ENCODE data around the gene AMPD3.

Gene AMPD3

DNA sequence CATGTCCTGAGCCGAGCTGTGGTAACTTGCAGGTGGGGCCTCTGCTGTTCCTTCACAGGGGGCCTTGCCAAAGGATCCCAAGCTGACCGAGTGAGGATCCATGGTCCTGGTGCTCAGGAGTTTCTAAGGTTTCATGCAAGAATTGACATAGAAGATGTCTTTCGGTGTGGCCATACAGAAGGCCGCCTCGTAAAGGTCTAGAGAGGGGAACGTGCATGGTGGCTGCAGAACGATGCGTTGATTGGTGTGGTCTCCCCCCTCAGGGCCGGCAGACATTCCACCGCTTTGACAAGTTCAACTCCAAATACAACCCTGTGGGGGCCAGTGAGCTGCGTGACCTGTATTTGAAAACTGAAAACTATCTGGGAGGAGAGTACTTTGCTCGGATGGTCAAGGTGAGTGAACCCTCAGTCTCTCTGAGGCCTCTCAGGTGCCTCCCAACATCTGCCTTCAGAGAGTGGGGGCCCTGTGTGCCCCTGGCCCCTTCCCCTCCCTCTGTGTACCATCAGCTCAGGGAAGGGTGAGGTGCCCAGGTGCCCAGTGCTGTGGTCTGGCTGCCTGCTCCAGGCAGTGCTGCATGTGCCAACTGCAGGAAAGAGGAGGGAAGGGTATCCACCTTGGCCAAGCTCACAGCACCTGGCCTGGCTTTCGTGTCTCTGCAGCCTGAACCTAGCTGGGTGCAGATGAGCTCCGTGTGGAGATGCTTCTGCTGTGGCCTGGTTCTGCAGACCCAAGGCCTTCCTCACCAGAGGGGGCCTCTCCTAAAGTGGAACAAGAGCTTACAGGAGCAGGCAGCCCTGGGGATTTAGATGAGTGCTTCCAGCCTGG, 39.8 kb downstream of the AMPD3 start:
- H3K4me3 ChIP-seq (ENCODE audit: insufficient read depth, low read depth, low read length, poor library complexity, severe bottlenecking), result no peak overlapping the region
- H3K4me1 ChIP-seq (ENCODE audit: control insufficient read depth, insufficient read depth, low read length, poor library complexity, severe bottlenecking), result no peaks in the 10 kb centered on the region
- H3K36me3 ChIP-seq (ENCODE audit: control insufficient read depth, insufficient read depth, low read length), result peaks cover 84% of the 10 kb centered on the region
- H3K9me3 ChIP-seq (ENCODE audit: control insufficient read depth, low read length), result no peaks in the 10 kb centered on the region
- no peak for DNase-seq
- H3K27me3 ChIP-seq (replicated peaks; ENCODE audit: control insufficient read depth, insufficient read depth, low read length, poor library complexity, severe bottlenecking), result no peaks in the 10 kb centered on the region
- no peak overlapping the region for H3K27ac ChIP-seq (ENCODE audit: insufficient read depth, low read length, poor library complexity, severe bottlenecking)

DNA sequence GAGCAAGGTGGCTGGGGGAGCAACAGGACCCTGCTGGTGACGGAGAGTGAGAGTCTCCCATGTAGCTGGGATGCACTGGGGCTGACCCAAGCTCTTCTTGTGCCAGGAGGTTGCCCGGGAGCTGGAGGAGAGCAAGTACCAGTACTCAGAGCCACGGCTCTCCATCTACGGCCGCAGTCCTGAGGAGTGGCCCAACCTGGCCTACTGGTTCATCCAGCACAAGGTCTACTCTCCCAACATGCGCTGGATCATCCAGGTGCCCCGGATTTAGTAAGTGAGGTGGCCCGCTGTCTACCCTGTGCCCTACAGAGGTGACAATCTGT, 40.4 kb downstream of the AMPD3 start:
- Histone ChIP-seq H3K27ac (ENCODE audit: insufficient read depth, low read length, poor library complexity, severe bottlenecking) (no peak overlapping the region), H3K36me3 (ENCODE audit: control insufficient read depth, insufficient read depth, low read length) (peaks cover 84% of the 10 kb centered on the region), H3K4me1 (ENCODE audit: control insufficient read depth, insufficient read depth, low read length, poor library complexity, severe bottlenecking) (no peaks in the 10 kb centered on the region), H3K27me3 (replicated peaks; ENCODE audit: control insufficient read depth, insufficient read depth, low read length, poor library complexity, severe bottlenecking) (no peaks in the 10 kb centered on the region), H3K9me3 (ENCODE audit: control insufficient read depth, low read length) (no peaks in the 10 kb centered on the region), H3K4me3 (ENCODE audit: insufficient read depth, low read depth, low read length, poor library complexity, severe bottlenecking) (no peak overlapping the region)
- no peak for DNase-seq

DNA sequence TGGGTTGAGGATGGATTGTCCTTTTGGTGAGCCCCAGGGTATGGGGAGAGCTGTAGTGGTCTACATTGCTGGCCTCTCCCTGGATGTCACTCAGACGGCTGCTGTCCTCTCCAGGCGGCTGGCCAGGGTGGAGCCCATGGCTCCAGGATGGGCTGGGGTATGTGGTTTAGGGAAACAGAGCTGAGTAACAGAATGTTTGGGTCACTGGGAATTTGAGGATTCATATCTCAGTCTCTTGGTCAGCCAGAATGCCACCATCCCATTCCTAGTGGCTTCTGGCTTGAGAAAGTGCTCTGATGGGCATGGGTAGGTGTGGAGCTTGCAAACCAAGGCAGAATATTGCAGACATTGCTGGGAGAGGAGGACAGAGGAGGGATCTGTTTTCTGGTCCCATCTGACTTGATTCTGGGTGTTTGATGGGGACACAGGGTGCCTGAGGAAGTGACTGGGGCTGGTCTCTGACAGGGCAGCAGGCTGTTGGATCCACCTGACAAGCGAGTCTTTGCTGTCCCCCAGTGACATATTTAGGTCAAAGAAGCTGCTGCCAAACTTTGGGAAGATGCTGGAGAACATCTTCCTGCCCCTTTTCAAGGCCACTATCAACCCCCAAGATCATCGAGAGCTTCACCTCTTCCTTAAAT, 41.4 kb downstream of the AMPD3 start:
- H3K27ac ChIP-seq (ENCODE audit: insufficient read depth, low read length, poor library complexity, severe bottlenecking), result no peak overlapping the region
- H3K9me3 ChIP-seq (ENCODE audit: control insufficient read depth, low read length), result no peaks in the 10 kb centered on the region
- DNase-seq, result no peak
- peaks cover 85% of the 10 kb centered on the region for H3K36me3 ChIP-seq (ENCODE audit: control insufficient read depth, insufficient read depth, low read length)
- H3K27me3 ChIP-seq (replicated peaks; ENCODE audit: control insufficient read depth, insufficient read depth, low read length, poor library complexity, severe bottlenecking), result no peaks in the 10 kb centered on the region
- H3K4me1 ChIP-seq (ENCODE audit: control insufficient read depth, insufficient read depth, low read length, poor library complexity, severe bottlenecking), result no peaks in the 10 kb centered on the region
- no peak overlapping the region for H3K4me3 ChIP-seq (ENCODE audit: insufficient read depth, low read depth, low read length, poor library complexity, severe bottlenecking)

DNA sequence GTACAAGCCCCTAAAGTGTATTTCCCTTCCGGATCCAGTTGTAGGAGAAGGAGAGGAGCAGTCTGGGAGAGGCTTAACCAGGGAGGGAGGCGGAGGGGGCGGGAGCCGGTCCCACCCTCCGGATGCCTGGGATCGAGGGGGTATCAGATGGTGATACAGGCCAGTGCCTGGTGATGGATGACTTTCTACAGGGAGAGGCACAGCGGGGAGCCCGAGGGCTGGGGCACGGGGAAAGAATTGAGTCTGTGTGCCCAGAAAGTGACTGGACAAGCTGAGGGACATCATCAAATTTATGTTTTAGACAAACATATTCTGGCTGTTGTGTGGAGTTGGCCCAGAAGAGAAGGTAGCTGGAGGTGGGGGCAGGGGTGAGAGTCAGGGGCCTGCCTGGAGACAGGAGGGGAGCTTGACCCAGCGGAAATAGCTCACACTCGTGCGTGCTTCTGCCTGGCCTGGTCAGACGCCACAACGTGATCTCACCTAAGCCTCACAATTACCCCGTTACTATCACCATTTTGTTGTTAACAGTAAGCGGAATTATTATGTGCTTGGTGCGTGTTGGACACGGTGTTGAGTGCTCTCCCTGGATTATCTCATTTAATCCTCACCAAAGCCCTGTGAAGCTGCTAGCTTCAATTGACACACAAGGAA, 42.4 kb downstream of the AMPD3 start:
- Histone ChIP-seq H3K27me3 (replicated peaks; ENCODE audit: control insufficient read depth, insufficient read depth, low read length, poor library complexity, severe bottlenecking) (no peaks in the 10 kb centered on the region), H3K36me3 (ENCODE audit: control insufficient read depth, insufficient read depth, low read length) (peaks cover 91% of the 10 kb centered on the region), H3K27ac (ENCODE audit: insufficient read depth, low read length, poor library complexity, severe bottlenecking) (no peak overlapping the region), H3K9me3 (ENCODE audit: control insufficient read depth, low read length) (no peaks in the 10 kb centered on the region), H3K4me1 (ENCODE audit: control insufficient read depth, insufficient read depth, low read length, poor library complexity, severe bottlenecking) (no peaks in the 10 kb centered on the region), H3K4me3 (ENCODE audit: insufficient read depth, low read depth, low read length, poor library complexity, severe bottlenecking) (no peak overlapping the region)
- no peak for DNase-seq

DNA sequence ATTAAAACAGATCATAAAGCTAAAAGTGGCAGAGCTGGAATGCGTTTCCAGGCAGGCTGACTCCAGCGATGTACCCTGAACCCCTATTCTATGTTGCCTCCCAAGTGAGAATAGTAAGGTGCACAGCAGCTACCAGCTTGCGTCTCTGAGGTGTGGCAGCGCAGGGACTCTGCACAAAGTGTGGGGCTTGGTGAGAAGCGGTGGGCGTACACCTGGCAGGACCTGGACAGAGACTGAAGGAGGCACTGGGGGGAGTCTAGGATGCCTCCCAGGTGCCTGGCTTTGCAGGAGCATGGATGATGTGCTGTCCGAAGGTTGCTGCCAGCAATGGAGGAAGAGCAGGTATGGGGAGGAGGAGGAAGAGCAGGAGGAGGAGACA, 42.9 kb downstream of the AMPD3 start:
- H3K27ac ChIP-seq (ENCODE audit: insufficient read depth, low read length, poor library complexity, severe bottlenecking), result no peak overlapping the region
- no peak for DNase-seq
- peaks cover 91% of the 10 kb centered on the region for H3K36me3 ChIP-seq (ENCODE audit: control insufficient read depth, insufficient read depth, low read length)
- H3K9me3 ChIP-seq (ENCODE audit: control insufficient read depth, low read length), result no peaks in the 10 kb centered on the region
- H3K4me1 ChIP-seq (ENCODE audit: control insufficient read depth, insufficient read depth, low read length, poor library complexity, severe bottlenecking), result no peaks in the 10 kb centered on the region
- H3K27me3 ChIP-seq (replicated peaks; ENCODE audit: control insufficient read depth, insufficient read depth, low read length, poor library complexity, severe bottlenecking), result no peaks in the 10 kb centered on the region
- no peak overlapping the region for H3K4me3 ChIP-seq (ENCODE audit: insufficient read depth, low read depth, low read length, poor library complexity, severe bottlenecking)

DNA sequence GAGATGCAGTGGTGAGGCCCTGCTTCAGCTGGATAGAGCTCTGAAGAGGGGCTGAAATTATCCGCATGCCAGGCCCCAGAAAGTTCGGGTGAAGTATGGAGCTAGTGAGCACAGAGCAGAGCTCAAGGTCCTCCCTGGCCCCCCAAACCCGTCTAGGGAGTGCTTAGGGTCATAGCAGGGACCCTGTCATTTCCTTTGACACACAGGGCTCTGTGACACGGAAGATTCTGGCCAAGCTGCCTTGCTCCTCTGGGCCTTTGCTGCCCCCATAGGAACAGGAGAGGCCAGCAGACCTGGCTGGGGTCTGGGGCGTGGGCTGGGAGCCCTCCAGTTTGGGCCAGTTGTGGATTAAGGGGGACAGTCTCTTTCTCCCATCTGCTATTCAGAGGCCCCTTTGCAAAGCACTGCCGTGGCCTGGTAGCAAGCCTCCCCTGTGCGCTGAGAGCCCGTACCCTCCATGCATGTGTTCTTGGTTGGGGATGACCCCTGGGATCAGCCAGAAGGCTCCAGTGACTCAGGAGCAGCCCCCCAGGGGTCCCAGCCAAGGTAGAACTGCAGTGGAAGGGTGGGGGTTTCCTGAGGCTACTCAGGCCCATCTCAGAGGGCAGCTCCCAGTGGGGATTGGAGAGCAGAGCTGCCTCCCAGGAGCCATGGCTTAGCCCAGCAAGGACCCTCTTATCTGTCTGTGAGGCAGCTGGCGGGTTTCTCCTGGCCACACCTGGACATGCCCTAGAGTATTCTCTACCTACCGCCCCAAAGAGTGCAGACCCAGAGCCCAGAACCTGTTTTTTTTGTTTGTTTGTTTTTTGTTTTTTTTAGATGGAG, 43.6 kb downstream of the AMPD3 start:
- no peak overlapping the region for H3K4me3 ChIP-seq (ENCODE audit: insufficient read depth, low read depth, low read length, poor library complexity, severe bottlenecking)
- peaks cover 90% of the 10 kb centered on the region for H3K36me3 ChIP-seq (ENCODE audit: control insufficient read depth, insufficient read depth, low read length)
- no peak for DNase-seq
- no peaks in the 10 kb centered on the region for H3K4me1 ChIP-seq (ENCODE audit: control insufficient read depth, insufficient read depth, low read length, poor library complexity, severe bottlenecking)
- H3K27ac ChIP-seq (ENCODE audit: insufficient read depth, low read length, poor library complexity, severe bottlenecking), result no peak overlapping the region
- H3K9me3 ChIP-seq (ENCODE audit: control insufficient read depth, low read length), result no peaks in the 10 kb centered on the region
- no peaks in the 10 kb centered on the region for H3K27me3 ChIP-seq (replicated peaks; ENCODE audit: control insufficient read depth, insufficient read depth, low read length, poor library complexity, severe bottlenecking)

DNA sequence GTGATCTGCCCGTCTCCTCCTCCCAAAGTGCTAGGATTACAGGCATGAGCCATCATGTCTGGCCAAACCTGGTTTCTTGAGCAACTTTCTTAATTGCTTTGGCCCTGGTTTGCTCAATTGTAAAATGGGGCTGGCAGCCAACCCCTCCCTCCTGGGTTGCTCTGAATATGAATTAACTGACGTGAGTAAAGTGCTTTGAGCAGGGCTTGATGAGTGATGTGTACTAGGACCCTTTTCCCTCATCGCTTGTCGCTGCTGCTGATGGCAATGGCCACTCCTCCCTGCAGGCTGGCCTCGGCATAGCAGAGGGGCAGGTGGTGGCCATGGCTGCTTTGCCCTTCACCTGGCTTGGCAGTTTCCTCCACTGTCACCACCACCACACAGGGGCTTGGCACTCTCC, 44.4 kb downstream of the AMPD3 start:
- no peak for DNase-seq
- peaks cover 90% of the 10 kb centered on the region for H3K36me3 ChIP-seq (ENCODE audit: control insufficient read depth, insufficient read depth, low read length)
- no peak overlapping the region for H3K4me3 ChIP-seq (ENCODE audit: insufficient read depth, low read depth, low read length, poor library complexity, severe bottlenecking)

DNA sequence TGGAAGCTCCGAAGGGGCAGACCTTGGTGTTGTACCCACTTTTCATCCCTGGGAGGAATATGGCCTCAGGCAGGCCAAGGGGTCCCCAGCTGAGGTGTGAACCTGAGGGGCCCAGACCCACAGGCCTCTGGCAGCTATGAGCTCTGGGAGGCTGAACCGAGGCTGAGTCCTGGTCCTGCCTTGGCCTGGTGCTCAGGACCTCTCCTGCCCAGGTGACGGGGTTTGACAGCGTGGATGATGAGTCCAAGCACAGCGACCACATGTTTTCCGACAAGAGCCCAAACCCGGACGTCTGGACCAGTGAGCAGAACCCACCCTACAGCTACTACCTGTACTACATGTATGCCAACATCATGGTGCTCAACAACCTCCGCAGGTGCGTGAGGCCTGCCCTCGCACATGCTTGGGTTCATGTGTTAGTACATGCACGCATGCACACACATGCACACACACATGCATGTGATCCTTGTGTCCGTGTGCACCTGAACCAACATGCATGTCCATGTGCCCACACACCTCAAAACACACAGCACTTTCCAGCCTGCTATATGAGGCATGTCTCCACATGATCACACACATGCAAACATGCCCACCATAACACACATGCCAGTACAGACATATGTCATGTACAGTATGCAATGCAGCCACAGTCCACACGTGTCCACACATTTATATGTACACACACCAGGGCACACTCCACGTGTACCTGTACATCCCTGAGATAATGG, 45.0 kb downstream of the AMPD3 start:
- Histone ChIP-seq H3K36me3 (ENCODE audit: control insufficient read depth, insufficient read depth, low read length) (peaks cover 90% of the 10 kb centered on the region), H3K9me3 (ENCODE audit: control insufficient read depth, low read length) (no peaks in the 10 kb centered on the region), H3K4me1 (ENCODE audit: control insufficient read depth, insufficient read depth, low read length, poor library complexity, severe bottlenecking) (no peaks in the 10 kb centered on the region), H3K27me3 (replicated peaks; ENCODE audit: control insufficient read depth, insufficient read depth, low read length, poor library complexity, severe bottlenecking) (no peaks in the 10 kb centered on the region), H3K27ac (ENCODE audit: insufficient read depth, low read length, poor library complexity, severe bottlenecking) (no peak overlapping the region), H3K4me3 (ENCODE audit: insufficient read depth, low read depth, low read length, poor library complexity, severe bottlenecking) (no peak overlapping the region)
- no peak for DNase-seq

More for the DNA sequence above, 44.4 kb downstream of the AMPD3 start:
- no peaks in the 10 kb centered on the region for H3K9me3 ChIP-seq (ENCODE audit: control insufficient read depth, low read length)
- H3K27ac ChIP-seq (ENCODE audit: insufficient read depth, low read length, poor library complexity, severe bottlenecking), result no peak overlapping the region
- H3K4me1 ChIP-seq (ENCODE audit: control insufficient read depth, insufficient read depth, low read length, poor library complexity, severe bottlenecking), result no peaks in the 10 kb centered on the region
- H3K27me3 ChIP-seq (replicated peaks; ENCODE audit: control insufficient read depth, insufficient read depth, low read length, poor library complexity, severe bottlenecking), result no peaks in the 10 kb centered on the region

DNA sequence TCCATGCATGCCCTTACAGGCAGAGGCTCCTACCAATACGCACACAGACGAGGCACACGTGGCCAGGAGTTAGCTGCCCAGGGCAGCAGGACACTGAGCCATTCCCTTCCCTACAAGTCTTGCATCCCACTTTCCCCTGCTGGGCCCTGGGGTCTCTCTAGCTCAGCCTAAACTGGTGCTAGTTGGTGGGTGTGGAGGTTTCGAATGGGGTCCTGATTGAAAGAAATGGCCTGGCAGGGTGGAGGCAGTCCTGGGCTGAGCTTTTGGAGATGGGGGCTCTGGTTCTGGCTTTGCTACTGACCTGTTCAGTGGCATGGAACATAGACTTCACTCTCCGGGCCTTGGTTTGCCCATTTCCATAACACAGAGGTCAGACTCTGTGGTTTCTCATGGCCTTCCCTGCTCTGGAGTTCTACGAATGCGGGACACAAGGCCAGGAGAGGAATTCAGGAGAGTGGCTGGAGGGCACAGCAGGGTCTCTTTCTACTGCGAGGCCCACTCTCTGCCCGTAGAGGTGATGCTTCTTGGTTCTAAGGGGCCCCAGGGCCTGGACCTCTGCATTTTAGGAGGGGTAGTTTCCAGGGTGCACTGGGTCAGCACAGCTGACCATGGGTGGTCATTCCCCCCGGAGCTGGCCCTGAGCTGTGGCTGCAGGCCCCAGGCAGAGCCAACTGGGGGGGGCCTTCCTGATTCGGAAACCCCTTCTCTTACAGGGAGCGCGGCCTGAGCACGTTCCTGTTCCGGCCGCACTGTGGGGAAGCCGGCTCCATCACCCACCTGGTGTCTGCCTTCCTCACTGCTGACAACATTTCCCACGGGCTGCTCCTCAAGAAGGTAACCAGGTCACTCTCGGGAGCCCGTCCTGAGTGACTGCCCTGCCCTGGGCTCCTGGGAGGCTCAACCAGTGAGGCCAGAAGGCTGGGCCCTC, 46.0 kb downstream of the AMPD3 start:
- Histone ChIP-seq H3K36me3 (ENCODE audit: control insufficient read depth, insufficient read depth, low read length) (peaks cover 91% of the 10 kb centered on the region), H3K27ac (ENCODE audit: insufficient read depth, low read length, poor library complexity, severe bottlenecking) (no peak overlapping the region), H3K9me3 (ENCODE audit: control insufficient read depth, low read length) (no peaks in the 10 kb centered on the region), H3K27me3 (replicated peaks; ENCODE audit: control insufficient read depth, insufficient read depth, low read length, poor library complexity, severe bottlenecking) (no peaks in the 10 kb centered on the region), H3K4me1 (ENCODE audit: control insufficient read depth, insufficient read depth, low read length, poor library complexity, severe bottlenecking) (no peaks in the 10 kb centered on the region), H3K4me3 (ENCODE audit: insufficient read depth, low read depth, low read length, poor library complexity, severe bottlenecking) (no peak overlapping the region)
- DNase-seq, result no peak

Measured in effector memory CD4-positive, alpha-beta T cell (primary cell).